Osteoblast (primary cell): ENCODE results near the gene CD180. TPM values are rescaled to one million over a fixed set of nuclear protein-coding genes. Genes with fewer than 3 reads are reported as not detected.

ENCODE experiments used
- DNase-seq: peaks from one replicate; pipeline ENCODE4 v3.0.0; 2011; ENCODE audit warnings: low spot score, mixed read lengths; ENCODE audit not compliant: insufficient read length; ENCODE audit errors: missing footprints
- H2AFZ ChIP-seq: 2 replicates; pipeline ENCODE4 v1.6.0; 2011; ENCODE audit warnings: mild to moderate bottlenecking, low read length
- H3K27ac ChIP-seq: 2 replicates; pipeline ENCODE4 v1.5.1; 2011; ENCODE audit warnings: mild to moderate bottlenecking, low read depth, low read length, moderate library complexity
- H3K27me3 ChIP-seq: 2 replicates; pipeline ENCODE4 v1.6.0; 2012; ENCODE audit warnings: mild to moderate bottlenecking, control low read depth, inconsistent platforms, low read length, moderate library complexity; ENCODE audit not compliant: insufficient read depth
- H3K36me3 ChIP-seq: 2 replicates; pipeline ENCODE4 v1.5.1; 2011; ENCODE audit warnings: mild to moderate bottlenecking, low read length, control low read depth, moderate library complexity; ENCODE audit not compliant: insufficient read depth
- H3K4me1 ChIP-seq: 2 replicates; pipeline ENCODE4 v1.5.1; 2011; ENCODE audit warnings: mild to moderate bottlenecking, low read length, control low read depth, moderate library complexity; ENCODE audit not compliant: insufficient read depth
- H3K4me2 ChIP-seq: 2 replicates; pipeline ENCODE4 v1.6.0; 2011; ENCODE audit warnings: mild to moderate bottlenecking, low read length; ENCODE audit not compliant: insufficient read depth
- H3K4me3 ChIP-seq: fragments of 200-600 bp; sonication (generic); 3 replicates; pipeline ENCODE4 v1.5.1; 2012; ENCODE audit warnings: mild to moderate bottlenecking, low read length, inconsistent platforms; ENCODE audit not compliant: insufficient read depth
- H3K79me2 ChIP-seq: 2 replicates; pipeline ENCODE4 v1.6.0; 2012; ENCODE audit warnings: mild to moderate bottlenecking, low read length, control low read depth, inconsistent platforms; ENCODE audit not compliant: insufficient read depth
- H3K9me3 ChIP-seq: 2 replicates; pipeline ENCODE4 v1.5.1; 2011; ENCODE audit warnings: low read depth, low read length, control low read depth
- H4K20me1 ChIP-seq: 2 replicates; pipeline ENCODE4 v1.6.0; 2012; ENCODE audit warnings: mild to moderate bottlenecking, low read length, control low read depth; ENCODE audit not compliant: insufficient read depth
- total RNA-seq: library from RNA; depleted of rRNA; stranded (reverse); fragments of >200 nt; gene quantifications from 2 replicates; pipeline ENCODE4 v1.2.3, GENCODE V29; 2012
- TF ChIP-seq, protein P1 (sequence below): IDR thresholded peaks from 2 replicates; pipeline ENCODE4 v1.5.1; 2011; ENCODE audit warnings: mild to moderate bottlenecking, low read depth, low read length, moderate library complexity; ENCODE audit errors: extremely low read depth

Gene CD180
- total RNA-seq, 1 donor = not detected

- no peaks in the 10 kb centered on the region for H3K4me1 ChIP-seq
- no peaks in the 10 kb centered on the region for H3K27me3 ChIP-seq
- TF ChIP-seq, protein P1, sequence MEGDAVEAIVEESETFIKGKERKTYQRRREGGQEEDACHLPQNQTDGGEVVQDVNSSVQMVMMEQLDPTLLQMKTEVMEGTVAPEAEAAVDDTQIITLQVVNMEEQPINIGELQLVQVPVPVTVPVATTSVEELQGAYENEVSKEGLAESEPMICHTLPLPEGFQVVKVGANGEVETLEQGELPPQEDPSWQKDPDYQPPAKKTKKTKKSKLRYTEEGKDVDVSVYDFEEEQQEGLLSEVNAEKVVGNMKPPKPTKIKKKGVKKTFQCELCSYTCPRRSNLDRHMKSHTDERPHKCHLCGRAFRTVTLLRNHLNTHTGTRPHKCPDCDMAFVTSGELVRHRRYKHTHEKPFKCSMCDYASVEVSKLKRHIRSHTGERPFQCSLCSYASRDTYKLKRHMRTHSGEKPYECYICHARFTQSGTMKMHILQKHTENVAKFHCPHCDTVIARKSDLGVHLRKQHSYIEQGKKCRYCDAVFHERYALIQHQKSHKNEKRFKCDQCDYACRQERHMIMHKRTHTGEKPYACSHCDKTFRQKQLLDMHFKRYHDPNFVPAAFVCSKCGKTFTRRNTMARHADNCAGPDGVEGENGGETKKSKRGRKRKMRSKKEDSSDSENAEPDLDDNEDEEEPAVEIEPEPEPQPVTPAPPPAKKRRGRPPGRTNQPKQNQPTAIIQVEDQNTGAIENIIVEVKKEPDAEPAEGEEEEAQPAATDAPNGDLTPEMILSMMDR = no peak
- H3K4me2 ChIP-seq = no peak overlapping the region
- no peaks in the 10 kb centered on the region for H3K9me3 ChIP-seq
- H3K36me3 ChIP-seq = peaks cover 13% of the 10 kb centered on the region
- H3K79me2 ChIP-seq = no peaks in the 10 kb centered on the region
- H3K27ac ChIP-seq = no peak overlapping the region
- no peak for DNase-seq
- H2AFZ ChIP-seq = no peak overlapping the region
- H4K20me1 ChIP-seq = no peaks in the 10 kb centered on the region
- no peak overlapping the region for H3K4me3 ChIP-seq
Measured at GRCh38 chr5:67141644-67142043, 55.0 kb downstream of the CD180 start.

DNA sequence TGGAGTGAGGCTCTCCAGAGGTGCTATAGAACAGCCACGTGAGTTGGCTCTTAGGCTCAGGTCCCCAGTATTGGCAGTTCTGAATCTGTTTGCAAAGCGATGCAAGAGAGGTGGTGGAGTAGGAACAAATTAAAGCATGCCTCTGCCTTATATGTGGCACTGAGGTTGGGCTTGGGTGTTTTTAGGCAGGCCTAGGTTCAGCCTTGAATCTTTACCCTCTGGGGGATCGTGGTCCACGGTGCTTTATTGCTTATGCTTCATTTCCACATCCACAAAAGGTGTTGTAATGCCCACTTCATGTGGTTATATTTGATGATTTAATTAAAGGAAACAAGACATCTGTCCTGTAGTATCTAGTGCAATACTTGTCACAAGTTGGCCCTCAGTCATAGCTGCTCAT, 56.2 kb downstream of the CD180 start:
- DNase-seq = no peak
- TF ChIP-seq, protein P1 = no peak

GRCh38 chr5:67139030-67139429, 57.6 kb downstream of the CD180 start:
- Histone ChIP-seq H3K27me3 (no peaks in the 10 kb centered on the region), H3K4me2 (no peak overlapping the region), H3K79me2 (no peaks in the 10 kb centered on the region), H3K27ac (no peak overlapping the region), H3K36me3 (peaks cover 9% of the 10 kb centered on the region), H4K20me1 (no peaks in the 10 kb centered on the region), H2AFZ (no peak overlapping the region), H3K9me3 (no peaks in the 10 kb centered on the region), H3K4me1 (no peaks in the 10 kb centered on the region), H3K4me3 (no peak overlapping the region)
- no peak for DNase-seq
- TF ChIP-seq, protein P1 = no peak

More for the DNA sequence above, 56.2 kb downstream of the CD180 start:
- no peak overlapping the region for H2AFZ ChIP-seq
- H3K4me3 ChIP-seq = no peak overlapping the region
- H3K9me3 ChIP-seq = no peaks in the 10 kb centered on the region
- peaks cover 13% of the 10 kb centered on the region for H3K36me3 ChIP-seq
- no peak overlapping the region for H3K4me2 ChIP-seq
- H4K20me1 ChIP-seq = no peaks in the 10 kb centered on the region
- no peak overlapping the region for H3K27ac ChIP-seq
- no peaks in the 10 kb centered on the region for H3K4me1 ChIP-seq
- no peaks in the 10 kb centered on the region for H3K79me2 ChIP-seq
- H3K27me3 ChIP-seq = no peaks in the 10 kb centered on the region

GRCh38 chr5:67135381-67135984, 61.1 kb downstream of the CD180 start:
- Histone ChIP-seq H3K4me1 (no peaks in the 10 kb centered on the region), H3K4me3 (no peak overlapping the region), H2AFZ (no peak overlapping the region), H3K27ac (no peak overlapping the region), H3K9me3 (no peaks in the 10 kb centered on the region), H3K36me3 (no peaks in the 10 kb centered on the region), H3K27me3 (no peaks in the 10 kb centered on the region), H3K79me2 (no peaks in the 10 kb centered on the region), H4K20me1 (no peaks in the 10 kb centered on the region), H3K4me2 (no peak overlapping the region)
- TF ChIP-seq, protein P1 = no peak
- no peak for DNase-seq
